HS-27A (cell line): ENCODE results near the gene NUP62CL.
"Not testable (repeated sequence)": the region's sequence is repeated elsewhere in the genome, so short reads cannot be mapped to it uniquely, and the experiment has no call there.

Experiments used
- DNase-seq: peaks from one replicate; pipeline ENCODE4 v3.0.0-alpha.2; 2012; ENCODE audit warnings: low read depth, missing footprints

NUP62CL gene, protein sequence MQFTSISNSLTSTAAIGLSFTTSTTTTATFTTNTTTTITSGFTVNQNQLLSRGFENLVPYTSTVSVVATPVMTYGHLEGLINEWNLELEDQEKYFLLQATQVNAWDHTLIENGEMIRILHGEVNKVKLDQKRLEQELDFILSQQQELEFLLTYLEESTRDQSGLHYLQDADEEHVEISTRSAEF

DNA sequence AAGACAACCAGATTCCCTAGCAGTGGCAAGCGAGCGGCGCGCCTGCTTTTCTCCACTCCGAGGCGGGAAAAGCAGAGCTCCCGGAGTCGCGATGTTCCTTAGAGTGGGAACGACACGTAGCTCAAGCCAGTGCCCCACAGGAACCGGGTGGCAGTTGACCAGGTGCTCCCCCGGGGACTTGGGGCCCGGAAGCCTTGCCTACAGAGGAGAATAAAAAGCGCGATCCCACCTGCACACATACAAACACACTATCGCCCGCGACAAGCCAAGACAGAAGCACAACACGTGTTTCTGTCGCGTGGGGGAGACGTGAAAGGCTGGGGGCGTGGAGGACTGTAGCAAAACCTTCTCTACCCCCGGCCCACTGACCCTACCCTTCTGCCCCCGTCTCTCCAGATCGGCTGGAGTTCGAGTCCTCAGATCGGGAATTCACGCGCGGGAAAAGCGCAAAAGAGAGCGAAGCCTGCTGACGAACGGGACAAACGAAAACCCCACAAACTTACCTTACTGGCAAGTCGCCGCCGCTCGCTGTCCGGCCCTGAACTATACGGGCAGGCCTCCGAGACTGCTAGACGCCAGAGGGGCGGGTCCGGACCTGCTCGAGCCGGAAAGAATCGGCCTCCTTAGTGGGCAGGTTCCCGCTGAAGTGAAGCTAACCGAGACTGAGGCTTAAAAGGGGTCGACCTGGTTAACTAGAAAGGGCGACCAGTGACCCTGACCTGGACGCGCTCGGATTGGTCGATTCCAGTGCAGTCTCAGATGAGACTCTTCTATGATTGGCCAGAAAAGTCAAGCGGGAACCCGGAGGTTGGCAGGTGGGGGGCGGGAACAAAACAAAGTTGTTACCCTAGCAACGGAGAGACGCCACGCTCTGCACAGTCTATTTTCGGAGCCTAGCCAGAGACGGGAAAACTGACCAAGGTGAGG lies at the start of gene NUP62CL, which contains the start of gene DNAAF6:
TSS of gene NUP62CL (minus strand) at position 664 of the 927 bp plus-strand sequence. CDS start 31,287 bp downstream, outside the sequence.
TSS of gene DNAAF6 (plus strand) at position 842 of the 927 bp plus-strand sequence. CDS start 6,265 bp downstream, outside the sequence.
- no peak for DNase-seq

DNA sequence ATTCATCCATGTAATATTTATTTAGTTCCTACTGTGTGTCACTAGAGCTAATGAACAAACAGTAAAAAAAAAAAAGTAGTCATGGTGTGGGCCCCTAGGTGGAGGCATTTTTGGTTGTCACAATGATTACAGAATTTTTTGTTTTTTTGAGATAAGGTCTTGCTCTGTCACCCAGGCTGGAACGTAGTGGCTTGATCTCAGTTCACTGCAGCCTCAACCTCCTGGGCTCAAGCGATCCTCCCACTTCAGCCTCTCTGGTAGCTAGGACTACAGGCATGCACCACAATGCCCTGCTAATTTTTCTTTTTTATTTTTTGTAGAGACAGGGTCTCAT lies 22.2 kb upstream of the NUP62CL start:
- DNase-seq: no peak

DNA sequence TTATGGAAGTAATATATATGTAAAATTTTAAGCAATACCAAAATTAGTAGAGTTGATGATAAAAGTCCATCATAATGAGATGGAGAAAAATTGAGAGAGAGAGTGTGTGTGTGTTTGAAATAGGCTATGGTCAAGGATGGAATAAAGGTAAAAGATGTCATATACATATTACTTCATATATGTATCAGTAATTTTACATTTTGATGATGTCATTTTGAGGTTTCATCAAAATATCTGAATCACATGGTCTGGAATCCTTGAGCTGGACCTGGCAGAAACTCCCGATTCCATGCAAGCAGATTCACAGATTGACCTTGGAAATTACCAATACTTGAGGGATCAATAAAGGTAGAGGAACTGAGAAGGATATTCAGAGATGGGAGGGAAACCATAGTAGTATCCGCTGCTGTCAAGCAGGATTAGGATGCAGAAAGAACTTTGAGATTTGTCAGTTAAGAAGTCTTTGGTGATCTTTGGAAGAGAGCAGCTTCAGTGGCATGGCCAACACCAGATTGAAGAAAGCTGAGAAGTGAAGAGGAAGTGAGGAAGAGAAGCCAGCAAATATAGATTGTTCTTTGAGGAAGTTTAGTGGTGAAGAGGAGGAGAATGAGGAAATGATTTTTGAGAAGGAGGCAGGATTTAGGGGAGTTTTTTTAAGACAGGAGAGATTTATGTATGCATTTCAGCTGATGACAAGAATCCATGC lies 21.7 kb upstream of the NUP62CL start:
- no peak for DNase-seq

GRCh38 chrX:107226757-107227156 lies 20.5 kb upstream of the NUP62CL start:
- no peak for DNase-seq

- DNase-seq: no peak
These were observed 7.2 kb upstream of the NUP62CL start for GRCh38 chrX:107213477-107213876.

DNA sequence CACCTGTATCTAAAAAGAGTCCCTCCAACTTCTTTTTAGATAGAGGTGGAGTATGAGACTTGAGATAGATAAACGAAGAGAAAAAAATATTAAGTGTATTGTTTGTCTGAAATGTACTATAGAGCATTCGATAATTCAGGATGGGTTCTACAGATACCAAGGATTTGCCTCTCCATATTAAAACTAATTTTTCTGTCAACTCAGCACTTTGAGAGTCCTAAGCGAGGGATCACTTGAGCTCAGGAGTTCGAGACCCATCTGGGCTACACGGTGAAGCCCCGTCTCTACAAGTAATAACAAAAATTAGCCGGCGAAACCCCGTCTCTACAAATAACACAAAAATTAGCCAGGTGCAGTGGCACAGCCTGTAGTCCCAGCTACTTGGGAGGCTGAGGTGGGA lies 1.7 kb upstream of the NUP62CL start:
- DNase-seq: no peak

GRCh38 chrX:107207089-107207488 lies 856 bp upstream of the NUP62CL start:
- DNase-seq: no peak

DNA sequence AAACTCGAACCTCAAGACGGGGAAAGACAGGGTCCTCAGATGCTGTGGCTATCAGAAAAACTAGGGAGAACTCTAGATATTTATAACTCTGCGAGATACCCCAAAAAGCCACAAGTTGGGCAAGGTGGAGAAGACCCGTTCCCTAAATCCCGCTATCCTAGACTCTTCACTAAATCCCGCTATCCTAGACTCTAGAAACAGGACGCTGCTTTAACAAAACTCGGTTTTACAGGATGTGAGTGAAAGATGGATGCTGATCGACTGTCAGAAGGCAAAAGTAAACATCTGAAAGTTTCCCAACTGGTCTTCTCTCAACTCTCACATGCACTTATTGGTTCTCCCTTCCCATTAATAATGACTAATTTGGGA lies 448 bp upstream of the NUP62CL start:
- DNase-seq: no peak

GRCh38 chrX:107204068-107204605 lies 2.1 kb downstream of the NUP62CL start:
- DNase-seq: no peak

DNA sequence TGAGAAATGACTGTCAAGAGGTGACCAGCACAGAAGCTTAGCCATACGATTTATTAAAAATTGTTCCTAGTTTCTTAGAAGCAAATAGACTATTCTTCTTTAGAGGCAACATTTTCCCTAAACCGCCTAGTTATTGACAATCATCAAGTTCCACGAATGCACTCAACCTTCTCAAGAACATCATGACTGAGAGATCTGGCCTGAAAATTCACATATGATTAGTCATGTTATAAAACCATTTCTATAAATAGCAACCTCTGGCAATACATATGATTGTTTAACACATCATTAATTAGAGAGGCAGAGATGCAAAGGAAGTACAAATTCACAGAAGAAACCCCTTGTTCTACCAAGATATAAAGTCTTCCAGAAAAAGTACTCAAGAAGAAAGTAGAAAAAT lies 6.7 kb downstream of the NUP62CL start:
- no peak for DNase-seq

- not testable (repeated sequence) for DNase-seq
These were observed 8.2 kb downstream of the NUP62CL start for GRCh38 chrX:107198074-107198473.

DNA sequence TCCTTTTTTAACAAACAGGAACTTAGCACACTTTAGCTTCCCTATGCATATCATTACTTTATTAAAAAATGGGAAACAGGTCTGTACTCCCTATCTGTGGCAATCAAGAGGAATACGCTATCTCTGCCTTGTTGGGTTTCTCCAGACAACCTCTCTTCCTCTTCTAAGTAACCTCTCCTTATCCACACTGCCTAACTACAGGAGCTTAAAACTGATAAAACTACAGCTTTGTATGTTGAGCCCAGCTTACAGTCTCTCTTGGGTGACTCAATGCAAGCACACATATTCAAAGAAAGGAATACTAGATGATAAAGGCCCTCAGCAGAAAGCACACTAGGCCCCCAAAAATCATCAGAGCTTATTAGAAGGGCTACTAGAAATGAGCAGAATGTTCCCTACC lies 8.9 kb downstream of the NUP62CL start:
- no peak for DNase-seq

GRCh38 chrX:107171369-107172102 lies 34.7 kb downstream of the NUP62CL start:
- no peak for DNase-seq

DNA sequence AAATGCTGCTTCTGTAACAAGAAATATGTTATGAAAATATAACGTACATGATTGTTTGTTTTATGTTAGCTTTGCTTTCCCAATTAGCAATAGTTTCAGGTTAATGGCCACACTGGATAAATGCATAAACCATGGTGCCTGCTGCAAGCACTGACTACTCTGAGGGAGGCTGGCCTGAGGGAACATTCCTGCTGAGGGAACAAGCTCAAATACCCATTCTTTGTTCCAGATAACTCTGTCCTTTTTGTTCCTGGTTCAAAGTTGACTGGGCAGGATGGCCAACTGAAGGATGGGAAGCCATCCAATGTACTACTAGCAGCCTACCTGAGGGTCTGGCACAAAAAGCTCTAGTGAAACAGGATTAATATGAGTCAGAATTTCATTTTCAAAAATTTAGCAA lies 37.5 kb downstream of the NUP62CL start:
- no peak for DNase-seq

GRCh38 chrX:107168257-107168656 lies 38.0 kb downstream of the NUP62CL start:
- no peak for DNase-seq

DNA sequence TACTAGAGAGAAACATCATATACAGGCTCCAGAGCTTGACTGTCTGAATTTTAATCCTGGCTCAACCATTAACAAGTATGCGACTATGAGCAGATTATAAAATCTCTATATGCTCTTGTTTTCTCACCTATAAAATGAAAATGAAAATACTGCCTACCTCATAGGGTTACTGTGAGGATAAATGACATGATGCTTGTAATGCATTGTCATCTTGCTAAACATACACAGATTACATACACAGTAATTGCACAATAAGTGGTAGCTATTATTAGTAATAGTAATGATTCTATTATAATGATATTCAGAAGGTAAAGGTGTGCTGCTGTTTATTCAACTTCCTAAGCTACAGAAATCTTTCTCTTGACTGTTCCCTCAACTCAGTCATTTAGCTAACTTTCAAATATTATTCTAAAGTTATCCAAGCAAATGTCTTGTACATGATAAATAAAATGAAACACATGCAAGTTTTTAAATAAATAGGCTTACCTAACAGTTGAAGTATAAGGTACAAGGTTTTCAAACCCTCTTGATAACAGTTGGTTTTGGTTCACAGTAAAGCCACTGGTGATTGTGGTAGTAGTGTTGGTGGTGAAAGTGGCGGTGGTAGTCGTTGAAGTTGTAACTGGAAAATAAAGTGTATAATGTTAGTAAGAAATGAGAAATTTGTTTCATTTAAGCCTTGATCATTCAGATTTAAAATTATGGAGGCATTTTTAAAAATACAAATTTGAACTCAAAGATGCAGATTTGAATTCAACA lies 38.9 kb downstream of the NUP62CL start:
- DNase-seq: no peak

- DNase-seq: not testable (repeated sequence)
These were observed 48.6 kb downstream of the NUP62CL start for GRCh38 chrX:107157618-107158017.

- not testable (repeated sequence) for DNase-seq
These were observed 50.4 kb downstream of the NUP62CL start for GRCh38 chrX:107155621-107156430.

GRCh38 chrX:107154787-107155620 lies 51.2 kb downstream of the NUP62CL start:
- DNase-seq: no peak
